WI38 (cell line): ENCODE results near the gene RAVER2.

Experiments
- H3K4me3 ChIP-seq: 2 replicates; pipeline ENCODE4 v1.5.1; 2011; ENCODE audit warnings: low read depth, mild to moderate bottlenecking, control low read depth, low read length
- TF ChIP-seq, protein P1 (sequence below): IDR thresholded peaks from 2 replicates; pipeline ENCODE4 v1.5.1; 2012; ENCODE audit warnings: low read depth, mild to moderate bottlenecking, control low read depth, low read length

Gene RAVER2

DNA sequence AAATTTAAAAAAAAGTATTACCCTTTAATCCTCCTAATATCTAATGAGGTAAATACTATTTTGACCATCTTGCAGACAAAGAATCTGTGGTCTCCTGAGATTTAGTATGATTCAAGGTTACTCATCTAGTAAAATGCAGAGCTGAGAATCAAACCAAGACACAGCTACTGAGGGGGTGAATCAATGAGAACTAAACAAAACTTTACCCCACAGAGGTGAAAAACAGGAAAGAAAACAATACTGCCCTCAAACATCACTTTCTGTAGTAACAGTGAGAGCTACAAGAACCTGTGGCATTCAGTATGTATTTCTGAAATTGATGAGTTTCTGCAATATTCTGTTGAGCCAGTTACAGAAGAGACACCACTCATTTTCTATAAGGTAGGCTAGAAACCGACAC, 136.4 kb downstream of the RAVER2 start:
- no peak overlapping the region for H3K4me3 ChIP-seq
- TF ChIP-seq, protein P1, sequence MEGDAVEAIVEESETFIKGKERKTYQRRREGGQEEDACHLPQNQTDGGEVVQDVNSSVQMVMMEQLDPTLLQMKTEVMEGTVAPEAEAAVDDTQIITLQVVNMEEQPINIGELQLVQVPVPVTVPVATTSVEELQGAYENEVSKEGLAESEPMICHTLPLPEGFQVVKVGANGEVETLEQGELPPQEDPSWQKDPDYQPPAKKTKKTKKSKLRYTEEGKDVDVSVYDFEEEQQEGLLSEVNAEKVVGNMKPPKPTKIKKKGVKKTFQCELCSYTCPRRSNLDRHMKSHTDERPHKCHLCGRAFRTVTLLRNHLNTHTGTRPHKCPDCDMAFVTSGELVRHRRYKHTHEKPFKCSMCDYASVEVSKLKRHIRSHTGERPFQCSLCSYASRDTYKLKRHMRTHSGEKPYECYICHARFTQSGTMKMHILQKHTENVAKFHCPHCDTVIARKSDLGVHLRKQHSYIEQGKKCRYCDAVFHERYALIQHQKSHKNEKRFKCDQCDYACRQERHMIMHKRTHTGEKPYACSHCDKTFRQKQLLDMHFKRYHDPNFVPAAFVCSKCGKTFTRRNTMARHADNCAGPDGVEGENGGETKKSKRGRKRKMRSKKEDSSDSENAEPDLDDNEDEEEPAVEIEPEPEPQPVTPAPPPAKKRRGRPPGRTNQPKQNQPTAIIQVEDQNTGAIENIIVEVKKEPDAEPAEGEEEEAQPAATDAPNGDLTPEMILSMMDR, result no peak
